GM10847 (cell line): ENCODE data around the gene WDR81.

Source experiments
- POLR2A ChIP-seq: IDR thresholded peaks from 2 replicates; pipeline ENCODE4 v1.6.1; 2011; ENCODE audit not compliant: insufficient read length; ENCODE audit errors: extremely low read depth

WDR81 gene

DNA sequence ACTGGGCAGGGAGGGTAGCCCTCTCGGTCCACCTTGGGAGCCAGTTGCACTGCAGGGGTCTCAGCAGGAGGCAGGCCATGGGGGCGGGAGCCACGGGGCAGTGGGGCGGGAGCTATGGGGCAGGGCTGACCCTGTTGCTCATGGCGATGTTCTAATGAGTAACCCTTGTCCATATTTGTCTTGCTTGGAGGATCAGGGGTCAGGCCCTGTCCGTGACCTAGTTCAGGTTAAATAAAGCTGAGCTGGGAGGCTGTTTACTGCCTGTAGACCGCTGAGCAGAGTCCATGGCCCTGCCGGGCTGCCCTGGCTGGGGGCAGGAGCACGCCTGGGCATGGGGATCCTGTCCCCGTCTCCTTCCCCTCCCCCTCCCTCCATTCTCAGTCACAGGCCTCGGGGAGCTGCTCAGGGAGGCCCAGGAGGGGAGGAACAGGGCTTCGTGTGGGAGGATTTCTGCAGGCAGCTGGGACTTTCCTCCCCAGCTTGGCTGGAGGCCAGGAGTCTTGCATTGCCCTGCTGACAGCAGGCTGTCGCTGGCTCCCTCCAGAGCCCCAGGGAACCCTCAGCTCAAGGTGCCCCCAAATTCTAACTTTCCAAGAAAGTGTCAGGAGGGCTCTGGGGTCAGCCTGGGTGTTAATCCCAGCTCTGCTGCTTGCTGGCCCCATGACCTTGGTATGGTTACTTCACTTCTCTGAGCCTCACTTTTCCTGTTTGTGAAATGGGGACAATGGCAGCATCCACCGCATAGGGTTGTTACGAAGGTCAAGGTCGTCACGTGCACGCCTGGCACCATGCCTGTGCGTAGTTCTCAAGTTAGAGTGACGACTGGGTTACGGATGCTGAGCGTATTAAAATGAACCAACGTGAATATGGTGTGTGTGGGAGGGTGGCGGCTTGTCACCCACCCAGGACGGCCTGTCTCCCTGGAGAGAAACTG, 12.1 kb downstream of the WDR81 start:
- no peak for TF ChIP-seq POLR2A

DNA sequence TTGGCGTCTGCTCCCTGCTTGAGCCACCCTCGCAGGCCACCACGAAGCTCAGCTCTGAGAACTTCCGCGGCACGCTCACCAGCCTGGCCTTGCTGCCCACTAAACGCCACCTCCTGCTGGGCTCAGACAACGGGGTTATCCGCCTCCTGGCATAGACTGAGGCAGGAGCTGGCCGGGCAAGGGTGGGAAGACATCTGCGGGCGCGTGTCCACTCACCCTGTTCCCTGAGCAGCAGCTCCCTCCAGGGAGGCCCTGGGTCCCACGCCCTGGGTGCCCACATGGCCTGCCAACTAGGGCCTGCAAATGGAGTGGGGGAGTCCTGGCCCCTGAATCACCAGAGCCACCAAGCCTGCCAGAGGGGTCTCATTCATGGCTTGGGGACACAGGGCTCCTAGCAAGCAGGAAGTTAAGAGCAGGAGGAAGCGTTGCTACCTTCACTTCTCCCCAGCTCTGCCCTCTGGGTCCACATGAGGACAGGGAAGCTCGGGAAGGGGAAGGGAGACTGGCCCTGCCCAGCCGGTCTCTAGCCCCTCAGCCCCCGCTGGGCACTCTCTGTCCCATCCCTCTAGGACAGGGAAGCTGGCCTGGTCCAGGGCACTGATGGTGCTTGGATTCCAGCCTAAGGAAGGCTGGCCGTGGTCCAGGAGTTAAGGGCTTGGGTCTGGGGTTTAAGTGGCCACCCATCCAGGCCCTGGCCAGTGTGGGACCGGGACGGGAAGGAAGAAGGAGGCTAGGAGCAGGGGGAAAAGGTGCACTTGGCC, 13.2 kb downstream of the WDR81 start:
- TF ChIP-seq POLR2A: no peak

DNA sequence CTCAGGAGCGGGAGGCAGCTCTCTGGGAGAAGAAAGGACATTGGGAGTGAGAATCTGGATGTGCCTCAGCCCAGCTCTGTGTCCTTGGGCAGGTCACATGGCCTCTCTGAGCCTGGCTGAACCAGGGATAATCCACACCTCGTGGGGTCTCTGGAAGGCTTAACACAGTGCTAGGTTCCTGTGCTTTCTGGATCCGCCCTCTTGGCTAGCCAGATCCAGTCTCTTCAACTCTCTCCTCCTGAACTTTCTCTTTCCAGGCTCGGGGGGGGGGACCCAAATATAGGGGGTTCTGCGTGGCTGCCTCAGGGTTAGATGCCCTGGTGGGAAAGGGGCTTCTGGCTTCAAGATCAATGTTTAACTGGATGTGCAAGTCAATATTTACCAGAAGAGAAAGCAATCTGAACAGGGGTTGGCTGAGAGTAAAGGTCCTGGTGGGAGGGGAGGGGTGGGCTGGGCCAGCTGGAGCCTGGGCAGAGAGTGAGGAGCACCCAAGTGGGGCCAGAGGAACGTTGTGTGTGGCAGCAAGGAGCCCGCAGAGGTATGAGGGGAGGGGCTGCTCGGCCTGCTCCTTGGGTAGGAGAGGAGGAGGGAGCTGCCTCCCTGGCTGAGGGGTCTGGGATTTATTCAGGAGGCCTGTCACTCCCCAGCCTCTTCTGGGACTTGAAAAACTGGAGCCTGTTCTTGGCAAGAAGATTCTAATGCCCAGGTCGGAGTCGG, 18.0 kb downstream of the WDR81 start, which contains the start of gene SERPINF2:
Gene SERPINF2 (plus strand): TSS at position 501 of the 717 bp plus-strand sequence. CDS start 2,125 bp downstream, outside the sequence.
- no peak for TF ChIP-seq POLR2A

DNA sequence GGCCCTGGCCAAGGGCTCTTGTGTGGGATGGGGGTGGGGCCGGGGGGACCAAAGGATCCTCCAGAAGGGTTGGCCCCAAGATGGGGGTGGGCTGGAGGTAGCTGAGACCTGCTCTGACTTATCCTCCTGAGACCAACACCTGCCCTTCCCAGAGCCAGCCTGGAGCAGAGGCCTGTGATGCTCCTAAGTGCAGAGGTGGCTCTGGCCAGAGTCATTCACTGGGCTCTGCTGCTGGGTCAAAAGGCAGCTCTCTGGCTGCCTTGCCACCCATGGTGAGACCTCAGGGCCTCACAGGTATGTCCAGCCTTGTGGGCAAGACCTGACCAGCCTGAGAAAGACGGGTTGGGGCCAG, 18.6 kb downstream of the WDR81 start:
- TF ChIP-seq POLR2A: no peak

DNA sequence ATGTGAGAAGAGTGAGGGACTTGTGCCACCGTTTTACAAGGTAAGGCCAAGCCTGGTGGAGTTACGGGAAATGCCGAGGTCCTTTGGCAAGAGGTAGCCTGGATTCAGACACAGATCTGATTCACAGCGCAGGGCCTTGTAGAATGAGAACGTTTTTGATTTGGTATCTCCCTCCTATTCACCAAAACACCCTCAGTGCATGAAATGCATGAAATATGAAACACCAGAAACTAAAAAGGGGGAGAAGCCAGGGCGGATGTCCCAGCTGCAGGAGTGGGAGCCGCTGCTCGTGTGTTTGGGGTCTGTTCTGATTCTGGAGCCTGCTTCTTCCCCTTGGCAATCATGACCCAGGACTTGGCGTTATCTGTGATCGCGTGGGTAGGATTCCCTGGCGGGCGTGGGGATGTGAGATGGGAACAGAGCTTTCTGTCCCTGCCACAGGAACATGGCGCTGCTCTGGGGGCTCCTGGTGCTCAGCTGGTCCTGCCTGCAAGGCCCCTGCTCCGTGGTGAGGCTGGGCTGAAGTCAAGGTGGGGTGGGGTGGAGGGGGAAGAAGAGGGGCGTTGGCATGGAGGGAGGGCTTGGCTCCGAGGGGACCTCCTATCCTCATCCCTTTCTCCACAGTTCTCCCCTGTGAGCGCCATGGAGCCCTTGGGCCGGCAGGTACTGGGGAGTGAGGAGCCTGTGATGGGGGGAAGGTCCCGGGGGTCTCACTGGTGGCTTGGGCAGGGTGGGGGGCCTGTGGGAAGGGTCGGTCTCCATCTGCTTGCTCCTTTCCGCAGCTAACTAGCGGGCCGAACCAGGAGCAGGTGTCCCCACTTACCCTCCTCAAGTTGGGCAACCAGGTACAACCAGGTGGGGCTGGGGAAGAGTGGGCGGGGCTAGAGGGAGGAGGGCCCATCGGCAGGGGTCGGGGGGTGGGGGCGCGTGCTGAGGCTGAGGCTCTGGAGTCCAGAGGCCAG, 20.3 kb downstream of the WDR81 start:
- no peak for TF ChIP-seq POLR2A

DNA sequence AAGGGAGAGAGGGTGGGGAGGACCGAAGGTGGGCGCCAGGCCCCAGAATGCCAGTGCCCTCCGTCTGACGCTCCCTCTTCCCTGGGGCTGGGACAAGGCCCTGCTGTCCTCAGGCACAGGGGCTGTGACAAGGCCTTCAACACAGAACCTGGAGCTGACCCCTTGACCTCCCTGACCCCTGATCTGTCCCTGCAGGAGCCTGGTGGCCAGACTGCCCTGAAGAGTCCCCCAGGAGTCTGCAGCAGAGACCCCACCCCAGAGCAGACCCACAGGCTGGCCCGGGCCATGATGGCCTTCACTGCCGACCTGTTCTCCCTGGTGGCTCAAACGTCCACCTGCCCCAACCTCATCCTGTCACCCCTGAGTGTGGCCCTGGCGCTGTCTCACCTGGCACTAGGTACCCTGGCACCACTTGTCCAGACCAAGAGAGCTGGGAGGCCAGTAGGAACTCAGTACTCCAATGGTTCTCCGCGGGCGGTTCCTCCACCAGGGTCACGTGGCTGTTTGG, 21.1 kb downstream of the WDR81 start:
- TF ChIP-seq POLR2A: no peak

DNA sequence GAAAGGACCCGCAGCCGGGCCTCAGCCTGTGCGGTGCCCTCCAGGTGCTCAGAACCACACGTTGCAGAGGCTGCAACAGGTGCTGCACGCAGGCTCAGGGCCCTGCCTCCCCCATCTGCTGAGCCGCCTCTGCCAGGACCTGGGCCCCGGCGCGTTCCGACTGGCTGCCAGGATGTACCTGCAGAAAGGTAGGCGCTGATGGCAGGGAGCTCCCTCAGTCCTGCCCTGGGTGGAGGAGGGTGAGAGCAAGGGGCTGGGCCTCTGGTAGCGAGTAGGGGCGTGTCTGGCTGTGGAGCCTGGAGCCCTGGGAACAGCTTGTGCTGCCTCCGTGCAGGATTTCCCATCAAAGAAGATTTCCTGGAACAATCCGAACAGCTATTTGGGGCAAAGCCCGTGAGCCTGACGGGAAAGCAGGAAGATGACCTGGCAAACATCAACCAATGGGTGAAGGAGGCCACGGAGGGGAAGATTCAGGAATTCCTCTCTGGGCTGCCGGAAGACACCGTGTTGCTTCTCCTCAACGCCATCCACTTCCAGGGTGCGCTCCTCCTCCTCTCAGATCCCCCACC, 22.6 kb downstream of the WDR81 start:
- TF ChIP-seq POLR2A: no peak

DNA sequence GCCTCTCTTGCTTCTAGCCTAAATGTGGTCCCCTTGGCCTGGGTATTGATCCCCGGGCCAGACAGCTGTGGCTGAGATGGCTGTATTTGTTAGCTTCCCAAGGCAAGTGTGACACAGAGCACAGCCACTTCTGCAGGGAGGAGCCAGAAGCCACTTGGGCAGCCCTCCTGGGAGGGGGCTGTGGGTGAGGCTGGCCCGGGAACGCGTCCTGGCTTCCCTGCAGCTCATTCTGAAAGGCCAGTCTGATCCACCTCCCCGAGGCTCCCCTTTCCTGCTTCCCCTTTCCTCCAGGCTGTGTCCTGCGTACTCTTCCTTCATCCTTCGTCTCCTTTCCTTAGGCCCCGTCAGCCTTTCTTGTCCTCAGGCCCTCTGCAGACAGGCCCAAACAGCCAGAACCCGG, 26.1 kb downstream of the WDR81 start:
- no peak for TF ChIP-seq POLR2A

DNA sequence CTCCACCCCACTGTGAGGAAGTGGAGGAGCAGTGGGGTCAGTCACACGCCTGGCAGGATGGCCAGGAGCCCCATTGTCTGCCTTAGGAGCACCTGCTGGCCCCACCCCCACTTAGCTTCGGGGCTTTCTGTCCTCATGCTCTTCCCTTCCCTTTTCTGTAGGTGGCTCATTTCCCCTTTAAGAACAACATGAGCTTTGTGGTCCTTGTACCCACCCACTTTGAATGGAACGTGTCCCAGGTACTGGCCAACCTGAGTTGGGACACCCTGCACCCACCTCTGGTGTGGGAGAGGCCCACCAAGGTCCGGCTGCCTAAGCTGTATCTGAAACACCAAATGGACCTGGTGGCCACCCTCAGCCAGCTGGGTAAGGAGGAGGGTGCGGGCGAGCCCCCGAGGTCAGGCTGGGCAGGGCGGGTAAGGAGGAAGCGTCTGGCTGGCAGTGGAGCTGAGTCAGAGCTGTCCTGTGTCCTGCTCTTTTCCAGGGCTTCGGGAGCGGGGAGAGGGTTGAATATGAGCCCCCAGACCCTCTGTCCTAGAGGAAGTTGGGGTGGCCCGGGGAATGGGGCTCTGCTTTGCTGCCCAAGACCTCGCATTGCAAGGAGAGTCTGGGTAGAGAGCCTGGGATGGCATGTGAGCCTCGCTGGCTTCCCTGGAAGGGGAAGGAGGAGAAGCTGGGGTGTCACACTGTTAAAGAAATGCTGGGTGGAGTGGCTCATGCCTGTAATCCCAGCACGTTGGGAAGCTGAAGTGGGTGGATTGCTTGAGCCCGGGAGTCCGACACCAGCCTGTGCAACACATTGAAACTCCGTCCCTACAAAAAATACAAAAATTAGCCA, 28.1 kb downstream of the WDR81 start:
- TF ChIP-seq POLR2A: no peak

DNA sequence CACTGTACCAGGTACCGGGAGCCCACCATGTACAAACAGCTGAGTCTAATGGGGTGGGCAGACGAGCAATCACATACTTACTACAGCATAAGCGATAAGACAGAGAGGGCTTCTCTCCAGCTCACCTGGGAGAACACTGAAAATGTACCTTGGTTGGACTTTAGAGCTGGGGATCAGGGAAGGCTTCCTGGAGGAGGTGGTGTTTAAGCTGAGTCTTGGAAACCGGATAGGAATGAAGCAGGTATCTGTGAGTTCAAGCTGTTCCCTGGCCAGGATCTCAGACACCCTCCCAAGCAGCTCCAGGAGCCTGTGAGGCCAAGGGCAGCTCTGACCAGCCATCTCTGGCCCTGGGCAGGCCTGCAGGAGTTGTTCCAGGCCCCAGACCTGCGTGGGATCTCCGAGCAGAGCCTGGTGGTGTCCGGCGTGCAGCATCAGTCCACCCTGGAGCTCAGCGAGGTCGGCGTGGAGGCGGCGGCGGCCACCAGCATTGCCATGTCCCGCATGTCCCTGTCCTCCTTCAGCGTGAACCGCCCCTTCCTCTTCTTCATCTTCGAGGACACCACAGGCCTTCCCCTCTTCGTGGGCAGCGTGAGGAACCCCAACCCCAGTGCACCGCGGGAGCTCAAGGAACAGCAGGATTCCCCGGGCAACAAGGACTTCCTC, 29.4 kb downstream of the WDR81 start:
- no peak for TF ChIP-seq POLR2A

DNA sequence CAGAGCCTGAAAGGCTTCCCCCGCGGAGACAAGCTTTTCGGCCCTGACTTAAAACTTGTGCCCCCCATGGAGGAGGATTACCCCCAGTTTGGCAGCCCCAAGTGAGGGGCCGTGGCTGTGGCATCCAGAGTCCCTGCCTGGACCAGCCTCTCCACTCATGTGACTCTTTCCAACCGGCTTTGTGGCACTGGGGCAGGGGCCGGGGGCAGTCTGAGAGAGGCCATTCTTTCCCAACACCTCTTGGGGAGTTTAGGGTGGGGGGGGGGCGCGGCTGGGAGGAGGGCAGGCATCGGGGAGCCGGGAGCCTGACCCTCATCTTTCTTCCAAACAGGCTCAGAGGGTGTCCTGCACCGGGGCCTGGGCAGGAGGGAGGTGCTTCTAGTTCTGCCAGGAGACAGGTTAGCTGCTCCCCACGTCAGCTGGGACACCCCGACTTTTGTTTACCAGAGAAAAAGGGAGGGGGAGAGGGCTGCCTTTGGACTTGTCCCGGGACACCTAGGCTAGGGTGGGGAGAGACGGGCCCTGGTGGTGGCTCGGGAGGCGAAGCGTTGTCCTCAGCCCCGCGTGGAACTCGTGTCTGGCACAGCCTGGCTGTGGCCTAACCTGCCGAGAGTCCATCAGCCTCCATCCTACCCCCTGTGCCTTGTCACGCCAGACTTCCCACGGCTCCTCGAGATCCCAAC, 30.1 kb downstream of the WDR81 start:
- no peak for TF ChIP-seq POLR2A

DNA sequence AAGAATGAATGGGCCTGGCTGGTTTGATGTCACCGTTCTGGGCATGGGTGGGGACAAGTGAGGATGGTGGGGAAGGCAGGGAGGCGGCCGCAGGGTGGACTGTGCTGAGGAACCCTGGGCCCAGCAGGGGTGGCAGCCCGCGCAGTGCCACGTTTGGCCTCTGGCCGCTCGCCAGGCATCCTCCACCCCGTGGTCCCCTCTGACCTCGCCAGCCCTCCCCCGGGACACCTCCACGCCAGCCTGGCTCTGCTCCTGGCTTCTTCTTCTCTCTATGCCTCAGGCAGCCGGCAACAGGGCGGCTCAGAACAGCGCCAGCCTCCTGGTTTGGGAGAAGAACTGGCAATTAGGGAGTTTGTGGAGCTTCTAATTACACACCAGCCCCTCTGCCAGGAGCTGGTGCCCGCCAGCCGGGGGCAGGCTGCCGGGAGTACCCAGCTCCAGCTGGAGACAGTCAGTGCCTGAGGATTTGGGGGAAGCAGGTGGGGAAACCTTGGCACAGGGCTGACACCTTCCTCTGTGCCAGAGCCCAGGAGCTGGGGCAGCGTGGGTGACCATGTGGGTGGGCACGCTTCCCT, 30.8 kb downstream of the WDR81 start:
- TF ChIP-seq POLR2A: no peak
